Nephron (organoid): ENCODE measurements around the gene SERGEF.

Experiments
- H3K27ac Mint-ChIP-seq, 3 experiments: 2 replicates each; pipeline ENCODE4 v1.8.0; 2020; ENCODE audit warnings: mixed read lengths in 3 of 3, mild to moderate bottlenecking in 2 of 3, moderate library complexity in 1 of 3
- H3K27me3 Mint-ChIP-seq: 2 replicates; pipeline ENCODE4 v1.8.0; 2021; ENCODE audit warnings: low read depth, mild to moderate bottlenecking, moderate library complexity, mixed read lengths
- H3K36me3 Mint-ChIP-seq: 2 replicates; pipeline ENCODE4 v1.8.0; 2020; ENCODE audit warnings: low read depth, mixed read lengths
- H3K4me1 Mint-ChIP-seq: 2 replicates; pipeline ENCODE4 v1.8.0; 2020; ENCODE audit warnings: mixed read lengths
- H3K4me3 Mint-ChIP-seq, 3 experiments: 2 replicates each; pipeline ENCODE4 v1.8.0; 2020; ENCODE audit warnings: mild to moderate bottlenecking in 3 of 3, mixed read lengths in 3 of 3, moderate library complexity in 2 of 3
- H3K9me3 Mint-ChIP-seq: 2 replicates; pipeline ENCODE4 v1.8.0; 2020; ENCODE audit warnings: mixed read lengths
- TF ChIP-seq, protein P1 (sequence below), 3 experiments: fragments of 200-600 bp; sonication (generic); IDR thresholded peaks; one replicate each; pipeline ENCODE4 v1.5.0; 2021; ENCODE audit warnings: antibody characterized with exemption in 3 of 3; ENCODE audit not compliant: unreplicated experiment in 3 of 3

SERGEF gene

GRCh38 chr11:17776212-17776875, 236.5 kb downstream of the SERGEF start:
- Mint-ChIP-seq H3K27ac (no peak overlapping the region), H3K9me3 (no peaks in the 10 kb centered on the region), H3K4me3 (no peak overlapping the region), H3K36me3 (no peaks in the 10 kb centered on the region), H3K4me1 (no peaks in the 10 kb centered on the region), H3K27me3 (peaks cover 10% of the 10 kb centered on the region)
- TF ChIP-seq, protein P1, sequence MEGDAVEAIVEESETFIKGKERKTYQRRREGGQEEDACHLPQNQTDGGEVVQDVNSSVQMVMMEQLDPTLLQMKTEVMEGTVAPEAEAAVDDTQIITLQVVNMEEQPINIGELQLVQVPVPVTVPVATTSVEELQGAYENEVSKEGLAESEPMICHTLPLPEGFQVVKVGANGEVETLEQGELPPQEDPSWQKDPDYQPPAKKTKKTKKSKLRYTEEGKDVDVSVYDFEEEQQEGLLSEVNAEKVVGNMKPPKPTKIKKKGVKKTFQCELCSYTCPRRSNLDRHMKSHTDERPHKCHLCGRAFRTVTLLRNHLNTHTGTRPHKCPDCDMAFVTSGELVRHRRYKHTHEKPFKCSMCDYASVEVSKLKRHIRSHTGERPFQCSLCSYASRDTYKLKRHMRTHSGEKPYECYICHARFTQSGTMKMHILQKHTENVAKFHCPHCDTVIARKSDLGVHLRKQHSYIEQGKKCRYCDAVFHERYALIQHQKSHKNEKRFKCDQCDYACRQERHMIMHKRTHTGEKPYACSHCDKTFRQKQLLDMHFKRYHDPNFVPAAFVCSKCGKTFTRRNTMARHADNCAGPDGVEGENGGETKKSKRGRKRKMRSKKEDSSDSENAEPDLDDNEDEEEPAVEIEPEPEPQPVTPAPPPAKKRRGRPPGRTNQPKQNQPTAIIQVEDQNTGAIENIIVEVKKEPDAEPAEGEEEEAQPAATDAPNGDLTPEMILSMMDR (IDR thresholded peaks at IDR 0.05; ENCODE audit: unreplicated experiment in 3 of 3): no peak

GRCh38 chr11:17775507-17776211, 237.2 kb downstream of the SERGEF start:
- Mint-ChIP-seq H3K27me3 (peaks cover 9% of the 10 kb centered on the region), H3K9me3 (no peaks in the 10 kb centered on the region), H3K36me3 (no peaks in the 10 kb centered on the region), H3K4me1 (no peaks in the 10 kb centered on the region), H3K27ac (no peak overlapping the region), H3K4me3 (no peak overlapping the region)
- TF ChIP-seq, protein P1 (IDR thresholded peaks at IDR 0.05; ENCODE audit: unreplicated experiment in 3 of 3): no peak

DNA sequence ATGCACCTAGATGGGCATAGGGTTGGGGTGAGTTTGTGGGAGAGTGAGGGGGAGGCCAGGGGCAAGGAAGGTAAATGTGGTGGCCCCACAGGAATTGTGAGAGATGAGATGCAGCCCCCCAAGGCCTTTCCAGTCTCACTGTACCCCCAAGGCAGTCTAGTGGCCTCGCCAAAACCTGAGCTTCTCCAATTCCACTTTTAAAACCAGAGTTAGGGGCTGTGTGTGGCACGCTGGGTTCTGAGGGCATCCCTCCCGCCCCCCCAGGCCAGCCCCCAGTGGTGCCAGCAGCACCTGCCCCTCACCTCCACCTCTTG, 237.9 kb downstream of the SERGEF start:
- H3K27ac Mint-ChIP-seq: no peak overlapping the region
- H3K4me1 Mint-ChIP-seq: no peaks in the 10 kb centered on the region
- no peaks in the 10 kb centered on the region for H3K36me3 Mint-ChIP-seq
- TF ChIP-seq, protein P1 (IDR thresholded peaks at IDR 0.05; ENCODE audit: unreplicated experiment in 3 of 3): no peak
- H3K4me3 Mint-ChIP-seq: no peak overlapping the region
- H3K9me3 Mint-ChIP-seq: no peaks in the 10 kb centered on the region
- peaks cover 6% of the 10 kb centered on the region for H3K27me3 Mint-ChIP-seq

DNA sequence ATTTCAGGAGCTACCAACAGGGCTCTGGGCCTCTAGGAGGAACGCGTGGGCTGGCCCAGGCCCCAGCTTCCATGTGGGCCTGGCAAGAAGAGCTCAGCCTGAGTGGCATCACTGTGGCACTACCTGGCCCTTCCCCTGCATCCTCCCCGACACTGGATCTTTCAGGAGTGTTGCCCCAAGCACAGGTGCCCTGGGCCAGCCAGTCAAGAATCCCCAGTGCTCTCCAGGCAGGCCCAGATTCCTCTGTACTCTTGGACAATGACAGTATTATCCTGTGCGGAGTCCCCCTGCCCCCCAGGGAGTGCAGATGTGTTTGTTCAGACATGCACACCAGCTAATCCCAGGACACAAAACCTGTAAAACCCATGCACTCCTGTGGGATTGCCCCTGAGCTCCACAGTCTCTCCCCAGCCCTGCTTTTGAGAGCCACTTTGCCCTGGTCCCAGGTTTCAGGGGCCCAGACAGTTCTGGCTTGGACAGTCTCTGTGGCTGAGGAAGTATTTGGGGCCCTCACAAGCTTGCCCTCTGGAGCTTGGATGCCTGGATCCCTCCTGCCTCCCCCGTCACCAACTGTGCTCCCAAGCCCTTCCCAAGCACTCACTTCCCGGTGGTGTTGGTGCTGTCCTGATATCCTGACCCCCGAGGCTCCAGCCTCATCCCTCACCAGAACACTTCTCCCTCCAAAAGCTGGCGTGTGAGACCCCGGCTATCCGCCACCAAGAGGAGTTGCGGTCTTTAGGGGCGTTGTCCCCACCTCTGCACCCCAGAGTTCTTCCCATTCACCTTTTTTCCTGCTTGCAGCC, 238.4 kb downstream of the SERGEF start:
- no peak overlapping the region for H3K4me3 Mint-ChIP-seq
- no peak overlapping the region for H3K27ac Mint-ChIP-seq

GRCh38 chr11:17773674-17774073, 239.2 kb downstream of the SERGEF start:
- H3K4me1 Mint-ChIP-seq: no peaks in the 10 kb centered on the region
- H3K4me3 Mint-ChIP-seq: no peak overlapping the region
- H3K9me3 Mint-ChIP-seq: no peaks in the 10 kb centered on the region
- no peaks in the 10 kb centered on the region for H3K36me3 Mint-ChIP-seq
- H3K27me3 Mint-ChIP-seq: peaks cover 3% of the 10 kb centered on the region
- TF ChIP-seq, protein P1 (IDR thresholded peaks at IDR 0.05; ENCODE audit: unreplicated experiment in 3 of 3): no peak
- no peak overlapping the region for H3K27ac Mint-ChIP-seq

More for the DNA sequence above, 238.4 kb downstream of the SERGEF start:
- Mint-ChIP-seq H3K27me3 (peaks cover 3% of the 10 kb centered on the region), H3K4me1 (no peaks in the 10 kb centered on the region), H3K36me3 (no peaks in the 10 kb centered on the region), H3K9me3 (no peaks in the 10 kb centered on the region)
- TF ChIP-seq, protein P1 (IDR thresholded peaks at IDR 0.05; ENCODE audit: unreplicated experiment in 3 of 3): no peak
